OCI-LY7 (cell line): Measurements from ENCODE around the gene NEDD9. TPM values are rescaled to one million over a fixed set of nuclear protein-coding genes. Genes with fewer than 3 reads are reported as not detected.

Experiments
- BruUV-seq: library from RNA; stranded (reverse); fragments of 400-500 nt; replicated peaks from 2 replicates; lab custom pipeline; 2021; lab: Mats Ljungman, UMichigan
- CTCF ChIA-PET: fragments of 300-600 bp; sonication (Branson Sonifier 250); formaldehyde crosslinking; loops from one replicate; lab custom pipeline; 2022; ENCODE audit warnings: antibody characterized with exemption; ENCODE audit not compliant: unreplicated experiment; lab: Charles Lee
- POLR2A ChIA-PET: fragments of 300-600 bp; sonication (Branson Sonifier 250); formaldehyde crosslinking; loops from one replicate; lab custom pipeline; 2022; ENCODE audit warnings: antibody characterized with exemption; lab: Charles Lee
- DNase-seq: peaks from one replicate; pipeline ENCODE4 v3.0.0-alpha.2; 2015; ENCODE audit warnings: low spot score
- H2AFZ ChIP-seq: fragments of 200-600 bp; sonication (generic), shearing (Covaris generic); 2 replicates; pipeline ENCODE4 v1.6.1; 2014; ENCODE audit warnings: mild to moderate bottlenecking, antibody characterized with exemption, low read length, moderate library complexity
- H3K27ac ChIP-seq: fragments of 200-600 bp; sonication (generic); 2 replicates; pipeline ENCODE4 v1.5.1; 2014; ENCODE audit warnings: mixed run types, low read depth, mild to moderate bottlenecking, moderate library complexity, low read length, inconsistent platforms; ENCODE audit not compliant: poor library complexity, severe bottlenecking
- H3K36me3 ChIP-seq: fragments of 200-600 bp; sonication (generic); 2 replicates; pipeline ENCODE4 v1.6.1; 2014; ENCODE audit warnings: mild to moderate bottlenecking, antibody characterized with exemption, low read length, moderate library complexity, mixed read lengths; ENCODE audit not compliant: insufficient read depth
- H3K4me1 ChIP-seq: fragments of 200-600 bp; sonication (generic); 2 replicates; pipeline ENCODE4 v1.5.1; 2014; ENCODE audit warnings: mild to moderate bottlenecking, low read length; ENCODE audit not compliant: insufficient read depth, poor library complexity, severe bottlenecking
- H3K4me2 ChIP-seq: fragments of 200-600 bp; sonication (generic); 2 replicates; pipeline ENCODE4 v1.6.1; 2014; ENCODE audit warnings: mild to moderate bottlenecking, low read length
- H3K4me3 ChIP-seq: fragments of 200-600 bp; sonication (generic); 2 replicates; pipeline ENCODE4 v1.5.1; 2014; ENCODE audit warnings: mild to moderate bottlenecking, low read depth, low read length; ENCODE audit not compliant: poor library complexity, severe bottlenecking
- H3K79me2 ChIP-seq: fragments of 200-600 bp; sonication (generic); 2 replicates; pipeline ENCODE4 v1.6.1; 2016; ENCODE audit warnings: low read depth, mild to moderate bottlenecking, low read length, moderate library complexity, mixed read lengths; ENCODE audit not compliant: insufficient read depth
- H3K9me2 ChIP-seq: fragments of 200-600 bp; sonication (generic); 2 replicates; pipeline ENCODE4 v1.6.1; 2016; ENCODE audit warnings: mild to moderate bottlenecking, low read length, mixed read lengths; ENCODE audit not compliant: insufficient read depth
- H3K9me3 ChIP-seq: fragments of 200-600 bp; sonication (generic); 2 replicates; pipeline ENCODE4 v1.6.1; 2014; ENCODE audit warnings: mild to moderate bottlenecking, mixed run types, low read length, mixed read lengths
- H4K20me1 ChIP-seq: fragments of 200-600 bp; sonication (generic); 2 replicates; pipeline ENCODE4 v1.6.1; 2014; ENCODE audit warnings: mild to moderate bottlenecking, antibody characterized with exemption, low read length, moderate library complexity, mixed read lengths; ENCODE audit not compliant: insufficient read depth
- CTCF ChIP-seq: fragments of 200-600 bp; sonication (generic); conservative IDR thresholded peaks from 2 replicates; pipeline ENCODE4 v1.5.1; 2014; ENCODE audit warnings: mild to moderate bottlenecking, antibody characterized with exemption, low read length, moderate library complexity, mixed read lengths
- EZH2phosphoT487 ChIP-seq: fragments of 200-600 bp; sonication (generic); IDR thresholded peaks from 2 replicates; pipeline ENCODE4 v1.6.1; 2018; ENCODE audit warnings: low read depth, borderline replicate concordance, mild to moderate bottlenecking, mixed run types, antibody characterized with exemption, low read length, moderate library complexity, mixed read lengths
- intact Hi-C: fragments of 100-400 bp; cut with micrococcal nuclease; formaldehyde crosslinking; loops from one replicate; pipeline ENCODE4 v1.10.0; 2022; ENCODE audit not compliant: unreplicated experiment
- total RNA-seq, 2 experiments: library from RNA; depleted of rRNA in 1 of 2; stranded (reverse); fragments of >200 nt in 1 of 2; shearing (Covaris generic) in 1 of 2; gene quantifications; 2 replicates each; pipeline ENCODE4 v1.2.3, GENCODE V29; 2014 to 2022

Gene NEDD9
- total RNA-seq, 2 experiments from 2014 or later = 13.0 to 41.6 TPM

GRCh38 chr6:11245381-11246256 is 13.2 kb upstream of the NEDD9 start:
- no peaks in the 10 kb centered on the region for H3K36me3 ChIP-seq
- BruUV-seq = no TSS peak
- intact Hi-C loops = no loop called here
- H3K4me1 ChIP-seq = no peaks in the 10 kb centered on the region
- H3K27ac ChIP-seq = no peak overlapping the region
- no peak overlapping the region for H3K4me2 ChIP-seq
- ChIA-PET CTCF (no interaction called here), POLR2A (interaction anchor here (0.9 to 1.1 kb wide), 2 partner anchors 13 to 17 kb away, joined by 3 read pairs; partner anchors contain the start of gene NEDD9)
- TF ChIP-seq EZH2phosphoT487 = no peak
- no peaks in the 10 kb centered on the region for H3K9me3 ChIP-seq
- H3K79me2 ChIP-seq = no peaks in the 10 kb centered on the region
- no peak overlapping the region for H2AFZ ChIP-seq
- DNase-seq = no peak
- H4K20me1 ChIP-seq = no peaks in the 10 kb centered on the region
- H3K9me2 ChIP-seq = no peaks in the 10 kb centered on the region
- H3K4me3 ChIP-seq = no peak overlapping the region

DNA sequence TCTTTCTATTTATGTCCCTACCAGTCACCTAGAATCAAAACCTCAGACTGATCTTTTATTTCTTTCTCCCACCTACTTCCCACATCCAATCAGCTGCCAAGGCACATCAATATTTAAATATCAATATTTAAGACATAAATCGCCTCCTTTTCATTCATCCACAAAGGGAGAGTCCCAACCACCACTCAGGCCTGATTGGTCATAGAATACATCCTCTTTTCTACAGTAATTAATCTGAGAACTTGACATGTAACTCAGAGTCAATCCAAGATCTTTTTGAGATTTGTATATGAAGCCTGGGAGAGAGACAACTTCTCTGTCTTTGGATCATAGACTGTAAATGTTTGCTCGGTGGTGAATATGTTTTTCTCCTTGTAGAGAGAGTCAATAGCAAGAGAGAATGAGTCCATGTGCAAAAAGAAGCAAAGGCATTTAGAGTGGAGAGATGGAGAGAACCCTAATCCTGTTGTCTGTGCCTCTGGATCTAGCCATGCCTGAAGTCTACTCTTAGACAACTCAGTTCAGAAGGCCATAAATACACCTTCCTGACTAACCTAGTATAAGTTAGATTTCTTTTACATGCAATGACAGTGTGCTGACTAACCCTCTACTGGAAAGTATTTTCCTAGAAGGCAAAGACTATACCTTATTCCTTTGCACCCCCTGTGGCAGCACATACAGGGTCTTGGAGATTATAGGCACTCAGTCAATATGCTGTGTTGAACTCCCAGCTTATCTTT is 12.1 kb upstream of the NEDD9 start:
- POLR2A ChIA-PET = interaction anchor here (0.9 kb wide), 1 partner anchor 18 kb away, joined by 3 read pairs; no protein-coding TSS in a partner anchor
- Histone ChIP-seq H2AFZ (no peak overlapping the region), H3K36me3 (no peaks in the 10 kb centered on the region), H3K4me3 (no peak overlapping the region), H3K9me3 (no peaks in the 10 kb centered on the region), H3K27ac (no peak overlapping the region), H3K4me2 (no peak overlapping the region), H3K9me2 (no peaks in the 10 kb centered on the region), H4K20me1 (no peaks in the 10 kb centered on the region), H3K4me1 (no peaks in the 10 kb centered on the region), H3K79me2 (no peaks in the 10 kb centered on the region)
- TF ChIP-seq CTCF (no peak), EZH2phosphoT487 (no peak)
- intact Hi-C loops = no loop called here
- CTCF ChIA-PET = no interaction called here
- BruUV-seq = no TSS peak
- no peak for DNase-seq

- no peak overlapping the region for H2AFZ ChIP-seq
- no TSS peak for BruUV-seq
- TF ChIP-seq CTCF (no peak), EZH2phosphoT487 (no peak)
- no peak for DNase-seq
- no peaks in the 10 kb centered on the region for H3K9me3 ChIP-seq
- H3K79me2 ChIP-seq = no peaks in the 10 kb centered on the region
- H3K9me2 ChIP-seq = no peaks in the 10 kb centered on the region
- H3K4me3 ChIP-seq = no peak overlapping the region
- ChIA-PET POLR2A (interaction anchor here (1.1 to 1.6 kb wide), 2 partner anchors 11 to 13 kb away, joined by 3 to 4 read pairs; partner anchors contain the start of gene NEDD9), CTCF (no interaction called here)
- H3K27ac ChIP-seq = no peak overlapping the region
- intact Hi-C loops = no loop called here
- no peaks in the 10 kb centered on the region for H3K36me3 ChIP-seq
- no peaks in the 10 kb centered on the region for H4K20me1 ChIP-seq
- no peak overlapping the region for H3K4me2 ChIP-seq
- H3K4me1 ChIP-seq = no peaks in the 10 kb centered on the region
Observed at GRCh38 chr6:11243861-11244260, 11.4 kb upstream of the NEDD9 start.
